Metanephros (tissue), 2 donors: ENCODE measurements around the gene KIR3DL1. TPM values are rescaled to one million over a fixed set of nuclear protein-coding genes. Genes with fewer than 3 reads are reported as not detected.

ENCODE experiments used
- small RNA-seq: library from RNA; depleted of rRNA; stranded (forward); fragments of <200 nt; gene quantifications from one replicate; pipeline ENCODE3, GENCODE V24; 2014; ENCODE audit warnings: low replicate concordance
- total RNA-seq: library from RNA; depleted of rRNA; stranded (reverse); fragments of >200 nt; gene quantifications from one replicate; pipeline ENCODE4 v1.2.3, GENCODE V29; 2014

Gene KIR3DL1
- total RNA-seq = not detected

GRCh38 chr19:54816251-54816650, at the start of gene KIR3DL1:
KIR3DL1 (plus strand) TSS chr19:54816468.

GRCh38 chr19:54769646-54770045, 46.6 kb upstream of the KIR3DL1 start, which contains the start of gene KIR2DL1:
KIR2DL1 (plus strand) TSS chr19:54769793; CDS start chr19:54769851, 58 bp downstream.

GRCh38 chr19:54803410-54803809, 12.9 kb upstream of the KIR3DL1 start, which contains the start of gene KIR2DL4:
KIR2DL4 (plus strand) TSS chr19:54803610; CDS start chr19:54803652, 42 bp downstream.

GRCh38 chr19:54832496-54832895, 16.2 kb downstream of the KIR3DL1 start, which contains the start of gene KIR2DS4:
KIR2DS4 (plus strand) TSS chr19:54832676.

GRCh38 chr19:54850061-54850640, 33.9 kb downstream of the KIR3DL1 start, which contains the start of gene KIR3DL2:
KIR3DL2 (plus strand) TSS chr19:54850443; CDS start chr19:54850476, 33 bp downstream.

GRCh38 chr19:54873990-54874389, 57.7 kb downstream of the KIR3DL1 start, which contains the start of gene FCAR:
FCAR (plus strand) TSS chr19:54874235; CDS start chr19:54874290, 55 bp downstream.

Small RNA genes within 50 kb of the gene (small RNA-seq; reads per million reads assigned to genes)
- gene KIR3DP1 = not detected
- not detected for gene RNU6-222P

Other genes with a start within 250 kb of the KIR3DL1 start
- gene LILRA2, start 242.7 kb upstream of the KIR3DL1 start, total RNA-seq = 1.1 TPM
- gene LILRA1, start 222.8 kb upstream of the KIR3DL1 start, total RNA-seq = 1.1 TPM
- 3.4 TPM for gene LILRB1, start 186.0 kb upstream of the KIR3DL1 start, total RNA-seq
- gene LILRB4, start 153.5 kb upstream of the KIR3DL1 start, total RNA-seq = 2.9 TPM
- not detected for gene KIR3DL3, start 92.0 kb upstream of the KIR3DL1 start, total RNA-seq
- gene KIR2DL3, start 78.0 kb upstream of the KIR3DL1 start, total RNA-seq = not detected
- not detected for gene KIR2DL1, start 46.7 kb upstream of the KIR3DL1 start, total RNA-seq
- gene KIR2DL4, start 12.9 kb upstream of the KIR3DL1 start, total RNA-seq = not detected
- not detected for gene KIR2DS4, start 16.2 kb downstream of the KIR3DL1 start, total RNA-seq
- gene KIR3DL2, start 34.0 kb downstream of the KIR3DL1 start, total RNA-seq = not detected
- 14.2 TPM for gene FCAR, start 57.8 kb downstream of the KIR3DL1 start, total RNA-seq
- gene NCR1, start 89.7 kb downstream of the KIR3DL1 start, total RNA-seq = 0.70 TPM
- 0.06 TPM for gene NLRP7, start 131.1 kb downstream of the KIR3DL1 start, total RNA-seq
- gene NLRP2, start 149.9 kb downstream of the KIR3DL1 start, total RNA-seq = 13.8 TPM
- 0.47 TPM for gene GP6, start 221.8 kb downstream of the KIR3DL1 start, total RNA-seq
- 35.1 TPM for gene RDH13, start 246.7 kb downstream of the KIR3DL1 start, total RNA-seq